HepG2 (cell line): Measurements from ENCODE around the gene SNRPD3. TPM values are rescaled to one million over a fixed set of nuclear protein-coding genes. Genes with fewer than 3 reads are reported as not detected.
A peak's percentile ranks its signal among the peaks of the same experiment; 100 is the strongest.

Experiments used
- CSRNP2 ChIP-seq: sonication (generic); formaldehyde crosslinking; conservative IDR thresholded peaks from 2 replicates; pipeline ENCODE4 v1.8.0; 2022; ENCODE audit warnings: low read depth, missing genetic modification reagents
- GLMP ChIP-seq: sonication (generic); formaldehyde crosslinking; IDR thresholded peaks from 2 replicates; pipeline ENCODE4 v1.9.0; 2021; ENCODE audit warnings: missing genetic modification reagents, mild to moderate bottlenecking, borderline replicate concordance
- GPBP1L1 ChIP-seq: sonication (generic); formaldehyde crosslinking; IDR thresholded peaks from 2 replicates; pipeline ENCODE4 v1.5.0; 2020; ENCODE audit warnings: mild to moderate bottlenecking, missing genetic modification reagents
- IRX3 ChIP-seq: sonication (generic); formaldehyde crosslinking; IDR thresholded peaks from 2 replicates; pipeline ENCODE4 v1.8.1; 2023; ENCODE audit warnings: mild to moderate bottlenecking, low read depth, missing genetic modification reagents, borderline replicate concordance
- ISX ChIP-seq: sonication (generic); formaldehyde crosslinking; conservative IDR thresholded peaks from 2 replicates; pipeline ENCODE4 v1.5.0; 2020; ENCODE audit warnings: missing genetic modification reagents
- KLF12 ChIP-seq: sonication (generic); formaldehyde crosslinking; IDR thresholded peaks from 2 replicates; pipeline ENCODE4 v1.4.0; 2020; ENCODE audit warnings: missing genetic modification reagents, borderline replicate concordance
- NRL ChIP-seq: sonication (generic); formaldehyde crosslinking; IDR thresholded peaks from 2 replicates; pipeline ENCODE4 v1.5.0; 2020; ENCODE audit warnings: missing genetic modification reagents, mild to moderate bottlenecking, moderate library complexity, borderline replicate concordance
- PCBP1 ChIP-seq: fragments of 200-400 bp; formaldehyde crosslinking; IDR thresholded peaks from 2 replicates; pipeline ENCODE4 v1.6.1; 2017; ENCODE audit warnings: mild to moderate bottlenecking, low read depth, low read length, borderline replicate concordance
- REL ChIP-seq: sonication (generic); formaldehyde crosslinking; conservative IDR thresholded peaks from 2 replicates; pipeline ENCODE4 v1.8.0; 2022; ENCODE audit warnings: mild to moderate bottlenecking, missing genetic modification reagents, moderate library complexity
- RXRB ChIP-seq: IDR thresholded peaks from 2 replicates; pipeline ENCODE4 v1.6.1; 2016; ENCODE audit warnings: borderline replicate concordance, missing genetic modification reagents, missing compliant biosample characterization
- SMAD3 ChIP-seq: sonication (generic); formaldehyde crosslinking; IDR thresholded peaks from 2 replicates; pipeline ENCODE4 v1.4.0; 2020; ENCODE audit warnings: missing genetic modification reagents
- SP2 ChIP-seq: sonication (generic); formaldehyde crosslinking; IDR thresholded peaks from 2 replicates; pipeline ENCODE4 v1.5.1; 2020; ENCODE audit warnings: mild to moderate bottlenecking, missing genetic modification reagents
- SRSF1 ChIP-seq: fragments of 200-400 bp; formaldehyde crosslinking; optimal IDR thresholded peaks from 2 replicates; pipeline ENCODE3; 2017; ENCODE audit warnings: mild to moderate bottlenecking, low read depth, low read length, moderate library complexity
- ZFAT ChIP-seq: sonication (generic); formaldehyde crosslinking; conservative IDR thresholded peaks from 2 replicates; pipeline ENCODE4 v1.8.1; 2023; ENCODE audit warnings: missing genetic modification reagents, inconsistent platforms
- ZFX ChIP-seq: sonication (generic); formaldehyde crosslinking; IDR thresholded peaks from 2 replicates; pipeline ENCODE4 v1.4.0; 2020; ENCODE audit warnings: mild to moderate bottlenecking, low read depth, missing genetic modification reagents, moderate library complexity
- ZMYM4 ChIP-seq: sonication (generic); formaldehyde crosslinking; IDR thresholded peaks from 2 replicates; pipeline ENCODE4 v1.8.1; 2023; ENCODE audit warnings: mild to moderate bottlenecking, missing genetic modification reagents
- ZNF232 ChIP-seq: sonication (generic); formaldehyde crosslinking; IDR thresholded peaks from 2 replicates; pipeline ENCODE4 v1.4.0; 2020; ENCODE audit warnings: missing genetic modification reagents, borderline replicate concordance
- ZNF446 ChIP-seq: sonication (generic); formaldehyde crosslinking; IDR thresholded peaks from 2 replicates; pipeline ENCODE4 v1.5.0; 2020; ENCODE audit warnings: mild to moderate bottlenecking, missing genetic modification reagents
- ZNF512B ChIP-seq: sonication (generic); formaldehyde crosslinking; IDR thresholded peaks from 2 replicates; pipeline ENCODE4 v1.5.1; 2020; ENCODE audit warnings: missing genetic modification reagents, mild to moderate bottlenecking, borderline replicate concordance
- ZNF543 ChIP-seq: sonication (generic); formaldehyde crosslinking; IDR thresholded peaks from 2 replicates; pipeline ENCODE4 v1.4.0; 2020; ENCODE audit warnings: mild to moderate bottlenecking, missing genetic modification reagents
- ZNF576 ChIP-seq: sonication (generic); formaldehyde crosslinking; IDR thresholded peaks from 2 replicates; pipeline ENCODE4 v1.4.0; 2020; ENCODE audit warnings: mild to moderate bottlenecking, missing genetic modification reagents
- ZNF678 ChIP-seq: sonication (generic); formaldehyde crosslinking; IDR thresholded peaks from 2 replicates; pipeline ENCODE4 v1.4.0; 2020; ENCODE audit warnings: mild to moderate bottlenecking, missing genetic modification reagents
- ZNF792 ChIP-seq: IDR thresholded peaks from 2 replicates; pipeline ENCODE4 v1.6.1; 2016
- polyA plus RNA-seq, 8 experiments: library from polyadenylated mRNA; depleted of rRNA in 3 of 8; stranded (reverse) in 7 of 8; unstranded in 1 of 8; fragments of >200 nt; fragmentation: Illumina TruSeq in 4 of 8; extraction: Trizol in 4 of 8; gene quantifications; 2 replicates each; pipeline versions ENCODE4 v1.2.1 to v1.2.3, GENCODE V29; 2011 to 2016; ENCODE audit warnings: low read depth in 4 of 8, missing spikeins in 1 of 8, mixed read lengths in 1 of 8; ENCODE audit not compliant: insufficient read depth in 1 of 8
- total RNA-seq, 5 experiments: library from RNA; depleted of rRNA; stranded (reverse); fragments of >200 nt; fragmentation: Illumina TruSeq; extraction: Trizol; gene quantifications; 2 replicates each; pipeline ENCODE4 v1.2.3, GENCODE V29; 2016; ENCODE audit warnings: low read depth in 1 of 5

Gene SNRPD3
- total and polyA plus RNA-seq, 2 of the 13 experiments (the other 11 are each of a cell fraction or from before 2014, with no cell fraction given), result 110 to 209 TPM

GRCh38 chr22:24592851-24593558 lies 37.2 kb downstream of the SNRPD3 start, which contains the start of gene LRRC75B (continued):
- TF ChIP-seq ZNF678 (no peak), ZNF792 (peak; percentile 59; the same call in 1 of the 2 replicates), GPBP1L1 (no peak), ZNF446 (CRISPR knock-in tag) (no peak), ZNF232 (CRISPR knock-in tag) (peak; percentile 59; the same call in 1 of the 2 replicates), ISX (CRISPR knock-in tag) (no peak), IRX3 (CRISPR knock-in tag) (peak; percentile 72; the same call in 1 of the 2 replicates), NRL (CRISPR knock-in tag) (no peak), CSRNP2 (CRISPR knock-in tag) (0 out of 2 replicates have a peak, but pooled peaks have one; percentile 58), ZFX (CRISPR knock-in tag) (peak; percentile 97), RXRB (peak; percentile 48), ZNF512B (CRISPR knock-in tag) (no peak), SRSF1 (no peak), KLF12 (peak; percentile 50; the same call in 1 of the 2 replicates), ZMYM4 (peak; percentile 47; the same call in 1 of the 2 replicates), PCBP1 (no peak), ZNF576 (CRISPR knock-in tag) (no peak), ZFAT (no peak), GLMP (no peak), SP2 (CRISPR knock-in tag) (0 out of 2 replicates have a peak, but pooled peaks have one; percentile 11), ZNF543 (no peak; the same call in none of the 2 replicates), SMAD3 (CRISPR knock-in tag) (peak; percentile 29; the same call in 1 of the 2 replicates), REL (CRISPR knock-in tag) (0 out of 2 replicates have a peak, but pooled peaks have one; percentile 65)
